GM12878 (cell line): ENCODE results near the gene AP1S3. TPM values are rescaled to one million over a fixed set of nuclear protein-coding genes. Genes with fewer than 3 reads are reported as not detected.

Source experiments
- ATAC-seq: fragments of 200-7000 bp; cut with Tn5 transposase; 3 replicates; pipeline ENCODE4 v1.9.1; 2020; ENCODE audit warnings: mild to moderate bottlenecking, moderate library complexity
- BruUV-seq: library from RNA; stranded (reverse); fragments of 400-500 nt; replicated peaks from 2 replicates; lab custom pipeline; 2021; lab: Mats Ljungman, UMichigan
- CTCF ChIA-PET: fragments of 300-600 bp; sonication (Branson Sonifier 250); formaldehyde crosslinking; extraction: SDS; loops from one replicate; lab custom pipeline; 2021; ENCODE audit warnings: inconsistent platforms; lab: Yijun Ruan, JAX
- POLR2A ChIA-PET: fragments of 350-600 bp; formaldehyde crosslinking; extraction: SDS; loops from one replicate; lab custom pipeline; 2021; ENCODE audit warnings: inconsistent platforms; lab: Charles Lee
- RAD21 ChIA-PET: fragments of 300-600 bp; sonication (Branson Sonifier 250); formaldehyde crosslinking; loops from one replicate; lab custom pipeline; 2023; ENCODE audit warnings: antibody characterized with exemption; ENCODE audit not compliant: unreplicated experiment; lab: Charles Lee
- SMC1A ChIA-PET: fragments of 300-600 bp; sonication (Branson Sonifier 250); formaldehyde crosslinking; loops from one replicate; lab custom pipeline; 2023; ENCODE audit not compliant: unreplicated experiment, uncharacterized antibody; lab: Charles Lee
- DNase-seq: peaks from one replicate; pipeline ENCODE4 v3.0.0-alpha.2; 2011; ENCODE audit warnings: low read depth, low spot score
- FAIRE-seq: peaks from 3 replicates; lab custom pipeline; 2011; peaks lifted over from hg19 to GRCh38; lab: Jason Lieb, UNC
- H2AFZ ChIP-seq: 2 replicates; pipeline ENCODE4 v1.6.0; 2011; ENCODE audit warnings: low read depth, low read length, control low read depth; ENCODE audit not compliant: control insufficient read depth
- H3K27ac ChIP-seq: 2 replicates; pipeline ENCODE4 v1.5.1; 2011; ENCODE audit warnings: control low read depth; ENCODE audit not compliant: control insufficient read depth, insufficient read depth
- H3K27me3 ChIP-seq, 2 experiments: replicated peaks in 1 of 2; 2 replicates each; pipeline versions ENCODE4 v1.6.0 to v1.6.1; 2011; ENCODE audit warnings: low read length in 1 of 2; ENCODE audit not compliant: control insufficient read depth in 2 of 2, insufficient read depth in 2 of 2
- H3K36me3 ChIP-seq, 2 experiments: 2 replicates each; pipeline ENCODE4 v1.5.1; 2011; ENCODE audit warnings: low read length in 1 of 2; ENCODE audit not compliant: control insufficient read depth in 2 of 2, insufficient read depth in 2 of 2
- H3K4me1 ChIP-seq: 2 replicates; pipeline ENCODE4 v1.6.1; 2011; ENCODE audit warnings: mild to moderate bottlenecking, low read length, moderate library complexity, mixed read lengths; ENCODE audit not compliant: control insufficient read depth, insufficient read depth
- H3K4me2 ChIP-seq: 2 replicates; pipeline ENCODE4 v1.6.0; 2011; ENCODE audit warnings: control low read depth; ENCODE audit not compliant: control insufficient read depth, insufficient read depth
- H3K4me3 ChIP-seq: fragments of 200-600 bp; sonication (generic); 2 replicates; pipeline ENCODE4 v1.5.1; 2016
- H3K79me2 ChIP-seq: 2 replicates; pipeline ENCODE4 v1.6.0; 2011; ENCODE audit warnings: low read length; ENCODE audit not compliant: control insufficient read depth, insufficient read depth
- H3K9ac ChIP-seq: 2 replicates; pipeline ENCODE4 v1.8.0; 2011; ENCODE audit warnings: low read length, control low read depth, mixed read lengths; ENCODE audit not compliant: control insufficient read depth, insufficient read depth
- H3K9me3 ChIP-seq: replicated peaks from 3 replicates; pipeline ENCODE4 v1.5.1; 2011; ENCODE audit warnings: mild to moderate bottlenecking, low read length; ENCODE audit not compliant: control insufficient read depth, insufficient read depth
- H4K20me1 ChIP-seq: 2 replicates; pipeline ENCODE4 v1.6.0; 2011; ENCODE audit not compliant: control insufficient read depth, insufficient read depth
- CEBPZ ChIP-seq: fragments of 150-350 bp; IDR thresholded peaks from 2 replicates; pipeline ENCODE4 v1.6.1; 2016; ENCODE audit warnings: low read depth, low read length
- ELK1 ChIP-seq: IDR thresholded peaks from 2 replicates; pipeline ENCODE4 v1.6.1; 2012; ENCODE audit warnings: low read depth, low read length, improper control_type of control experiment
- EZH2 ChIP-seq: IDR thresholded peaks from 2 replicates; pipeline ENCODE4 v1.6.1; 2012; ENCODE audit warnings: low read depth, mild to moderate bottlenecking, control low read depth, inconsistent platforms, low read length, borderline replicate concordance; ENCODE audit not compliant: control insufficient read depth
- MAX ChIP-seq: IDR thresholded peaks from 2 replicates; pipeline ENCODE4 v1.6.1; 2012; ENCODE audit warnings: low read depth, low read length, improper control_type of control experiment
- MXI1 ChIP-seq: fragments of 150-350 bp; IDR thresholded peaks from 2 replicates; pipeline ENCODE4 v1.6.1; 2011; ENCODE audit warnings: low read depth, mild to moderate bottlenecking, inconsistent platforms, low read length, improper control_type of control experiment
- MYC ChIP-seq: IDR thresholded peaks from 2 replicates; pipeline ENCODE4 v1.6.1; 2011; ENCODE audit warnings: mild to moderate bottlenecking, low read length, moderate library complexity, inconsistent platforms; ENCODE audit not compliant: insufficient read depth, insufficient replicate concordance, insufficient read length, severe bottlenecking
- RAD21 ChIP-seq: IDR thresholded peaks from 2 replicates; pipeline ENCODE4 v1.6.1; 2011; ENCODE audit warnings: mild to moderate bottlenecking, low read depth, low read length, moderate library complexity; ENCODE audit not compliant: insufficient read depth
- REST ChIP-seq: IDR thresholded peaks from 2 replicates; pipeline ENCODE4 v1.6.1; 2012; ENCODE audit warnings: mild to moderate bottlenecking, low read depth, low read length
- STAT1 ChIP-seq: fragments of 450-650 bp; conservative IDR thresholded peaks from 2 replicates; pipeline ENCODE4 v1.6.1; 2014; ENCODE audit warnings: antibody characterized with exemption, mild to moderate bottlenecking
- TCF3 ChIP-seq: IDR thresholded peaks from 2 replicates; pipeline ENCODE4 v1.6.1; 2012; ENCODE audit warnings: low read depth, mild to moderate bottlenecking, low read length, borderline replicate concordance; ENCODE audit not compliant: insufficient read depth
- ZNF24 ChIP-seq: fragments of 450-650 bp; IDR thresholded peaks from 2 replicates; pipeline ENCODE4 v1.6.1; 2017; ENCODE audit warnings: antibody characterized with exemption, mild to moderate bottlenecking
- WGBS: methylation state at CpG from one replicate; pipeline ENCODE4 v1.1.6; 2016; ENCODE audit warnings: low lambda C conversion rate; ENCODE audit not compliant: insufficient replicate concordance, insufficient coverage; ENCODE audit errors: missing lambda C conversion rate; 5-methylcytosine and 5-hydroxymethylcytosine counted together
- in situ Hi-C: fragments of 300-500 bp; cut with MboI; formaldehyde crosslinking; loops from 9 replicates; pipeline ENCODE4 v1.14.3; 2018; ENCODE audit warnings: mixed read lengths
- intact Hi-C: fragments of 100-400 bp; cut with micrococcal nuclease; formaldehyde crosslinking; loops from one replicate; pipeline ENCODE4 v1.14.2; 2022; ENCODE audit not compliant: unreplicated experiment
- polyA plus RNA-seq, 11 experiments: library from polyadenylated mRNA; depleted of rRNA in 4 of 11; unstranded in 6 of 11; stranded (reverse) in 5 of 11; fragments of >200 nt; fragmentation: Nextera tagmentation in 4 of 11; fragmentation: Illumina TruSeq in 1 of 11; extraction: Ambion mirVana in 4 of 11; extraction: Trizol in 1 of 11; gene quantifications; 1 replicate in 1 of 11; 2 replicates in 10 of 11; pipeline versions ENCODE4 v1.2.1 to v1.2.3, GENCODE V29; 2011 to 2016; ENCODE audit warnings: inconsistent platforms in 2 of 11, missing spikeins in 2 of 11, low read depth in 1 of 11
- total RNA-seq, 4 experiments: library from RNA; depleted of rRNA in 3 of 4; stranded (reverse); fragments of >200 nt in 3 of 4; fragmentation: Illumina TruSeq in 1 of 4; extraction: Trizol in 1 of 4; gene quantifications; 2 replicates each; pipeline versions ENCODE4 v1.2.1 to v1.2.3, GENCODE V29; 2013 to 2021

Gene AP1S3
- total and polyA plus RNA-seq, 10 of the 15 experiments (the other 5 are each of a cell fraction or from before 2014, with no cell fraction given), result 2.6 to 14.3 (median 9.2) TPM

- no peak overlapping the region for H2AFZ ChIP-seq
- in situ Hi-C loops, result no loop called here
- peaks cover 2% of the 10 kb centered on the region for H3K79me2 ChIP-seq
- no peak overlapping the region for H3K4me2 ChIP-seq
- peak; percentile 56 for DNase-seq
- no peak overlapping the region for H3K27ac ChIP-seq
- SMC1A ChIA-PET, result interaction anchor here (0.5 to 2.4 kb wide), 24 partner anchors 9 to 826 kb away, joined by 3 to 10 read pairs (median 3); no protein-coding TSS in a partner anchor
- no peaks in the 10 kb centered on the region for H3K36me3 ChIP-seq
- H3K9me3 ChIP-seq, result no peaks in the 10 kb centered on the region
- H3K4me1 ChIP-seq, result peaks cover 20% of the 10 kb centered on the region
- 37% methylated on average over 4 of the region's 4 CpGs for WGBS
- POLR2A ChIA-PET, result interaction anchor here (0.7 kb wide), 1 partner anchor 9 kb away, joined by 3 read pairs; no protein-coding TSS in a partner anchor
- CTCF ChIA-PET, result interaction anchor here (0.6 to 2.9 kb wide), 31 partner anchors 9 to 886 kb away, joined by 3 to 26 read pairs (median 4); no protein-coding TSS in a partner anchor
- FAIRE-seq, result peak; percentile 87
- no TSS peak for BruUV-seq
- no peaks in the 10 kb centered on the region for H4K20me1 ChIP-seq
- H3K27me3 ChIP-seq, result no peaks in the 10 kb centered on the region
- RAD21 ChIA-PET, result interaction anchor here (0.7 to 4.5 kb wide), 11 partner anchors 10 to 826 kb away, joined by 3 to 26 read pairs (median 4); no protein-coding TSS in a partner anchor
- intact Hi-C loops, result loop anchor here (5.0 kb wide), 1 partner anchor 71 kb away; no protein-coding TSS in a partner anchor
- no peak overlapping the region for H3K4me3 ChIP-seq
- no peak overlapping the region for H3K9ac ChIP-seq
- ATAC-seq, result peak; percentile 99
- TF ChIP-seq TCF3 (no peak), ZNF24 (no peak), MYC (no peak), REST (no peak), MAX (no peak), CEBPZ (no peak), STAT1 (no peak), EZH2 (no peak), RAD21 (peak; percentile 68), MXI1 (no peak), ELK1 (no peak)
These were observed 39.3 kb downstream of the AP1S3 start for GRCh38 chr2:223797811-223798721.
